HG02678 (cell line): ENCODE data around the gene RIMS3.
"Not testable (repeated sequence)": the region's sequence is repeated elsewhere in the genome, so short reads cannot be mapped to it uniquely, and the experiment has no call there.

Experiments used
- ATAC-seq: cut with Tn5 transposase; IDR thresholded peaks from one replicate; pipeline ENCODE4 v1.9.1; 2021; ENCODE audit warnings: mild to moderate bottlenecking, moderate library complexity; ENCODE audit not compliant: unreplicated experiment

The RIMS3 gene

DNA sequence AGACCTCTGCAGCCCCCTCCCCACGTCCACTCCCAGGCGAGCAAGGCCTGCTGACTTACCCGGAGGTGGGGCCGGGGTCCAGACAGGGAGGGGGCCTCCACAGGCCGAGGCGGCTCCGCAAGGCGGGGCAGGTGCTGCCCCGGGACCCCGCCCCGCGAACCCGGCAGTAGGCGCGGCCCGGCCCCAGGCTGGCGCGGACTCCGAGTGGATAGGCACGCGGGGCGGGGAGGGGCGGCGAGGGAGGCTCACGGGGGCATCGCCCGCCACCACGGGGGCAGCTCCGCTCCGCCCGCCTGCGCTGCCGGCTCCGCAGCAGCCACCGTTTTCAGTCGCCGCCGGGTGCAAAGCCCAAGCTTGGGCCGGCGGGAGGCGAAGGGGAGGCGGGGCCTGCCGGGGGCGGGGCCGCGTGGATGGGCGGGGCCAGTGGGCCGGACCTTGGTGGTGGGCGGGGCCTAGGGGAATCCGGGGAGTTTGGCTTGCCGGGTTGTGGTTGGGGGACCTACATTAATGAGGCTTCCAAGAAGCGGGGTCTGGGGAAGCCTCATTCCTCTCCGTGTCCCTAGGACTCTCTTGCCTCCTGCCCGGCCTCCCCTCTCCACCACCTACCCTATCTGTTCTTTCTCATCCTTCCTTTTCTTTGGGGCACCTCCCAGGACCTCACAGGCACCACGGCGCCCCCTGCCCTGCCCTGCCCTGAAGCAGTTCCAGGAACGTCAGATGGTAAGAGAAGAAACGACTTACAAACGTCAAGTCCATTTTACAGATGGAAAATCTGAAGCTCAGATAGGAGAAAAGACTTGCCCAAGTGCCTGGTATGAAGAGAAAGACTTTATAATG is at the start of gene RIMS3:
Gene RIMS3, minus strand, starts transcription at position 348 of the 837 bp plus-strand sequence. CDS start 23,757 bp downstream, outside the sequence.
- ATAC-seq: peak; percentile 63

DNA sequence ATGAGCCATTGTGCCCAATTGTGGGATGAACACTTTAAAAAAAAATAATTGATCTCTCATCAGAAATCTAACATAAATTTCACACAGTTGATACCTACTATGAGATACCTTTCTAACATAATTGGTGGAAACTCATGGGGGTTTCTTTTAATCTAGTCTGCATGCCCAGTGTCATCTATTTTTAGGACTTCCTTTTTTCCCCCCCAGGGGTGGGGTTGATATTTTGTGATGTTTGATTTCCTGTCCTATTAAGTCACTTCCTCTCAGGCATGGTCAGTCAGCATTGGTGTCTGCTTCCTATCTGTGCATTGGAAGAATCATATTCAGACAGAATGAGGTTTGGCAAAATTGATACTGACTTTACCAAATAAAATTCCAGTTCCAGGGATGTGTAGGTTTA is 47.5 kb upstream of the RIMS3 start:
- ATAC-seq: no peak

DNA sequence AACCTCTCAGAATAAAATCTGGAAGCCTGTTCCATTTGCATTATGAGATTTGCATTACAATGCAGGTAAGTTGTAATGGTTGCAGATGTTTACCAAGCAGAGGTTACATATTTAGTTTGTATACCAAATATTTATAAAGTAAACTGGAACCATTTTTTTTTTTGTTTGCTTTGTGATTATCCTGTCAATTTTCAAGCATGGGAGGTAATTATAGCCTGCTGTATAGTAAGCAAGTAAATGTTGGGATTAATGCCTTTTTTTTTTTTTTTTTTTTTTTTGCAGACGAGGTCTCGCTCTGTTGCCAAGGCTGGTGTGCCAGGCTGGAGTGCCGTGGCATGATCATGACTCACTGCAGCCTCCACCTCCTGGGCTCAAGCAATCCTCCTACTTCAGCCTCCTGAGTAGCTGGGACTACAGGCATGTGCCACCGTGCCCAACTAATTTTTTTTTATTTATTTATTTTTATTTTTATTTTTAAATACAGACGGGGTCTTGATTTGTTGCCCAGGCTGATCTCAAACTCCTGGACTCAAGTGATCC is 47.0 kb upstream of the RIMS3 start:
- no peak for ATAC-seq

DNA sequence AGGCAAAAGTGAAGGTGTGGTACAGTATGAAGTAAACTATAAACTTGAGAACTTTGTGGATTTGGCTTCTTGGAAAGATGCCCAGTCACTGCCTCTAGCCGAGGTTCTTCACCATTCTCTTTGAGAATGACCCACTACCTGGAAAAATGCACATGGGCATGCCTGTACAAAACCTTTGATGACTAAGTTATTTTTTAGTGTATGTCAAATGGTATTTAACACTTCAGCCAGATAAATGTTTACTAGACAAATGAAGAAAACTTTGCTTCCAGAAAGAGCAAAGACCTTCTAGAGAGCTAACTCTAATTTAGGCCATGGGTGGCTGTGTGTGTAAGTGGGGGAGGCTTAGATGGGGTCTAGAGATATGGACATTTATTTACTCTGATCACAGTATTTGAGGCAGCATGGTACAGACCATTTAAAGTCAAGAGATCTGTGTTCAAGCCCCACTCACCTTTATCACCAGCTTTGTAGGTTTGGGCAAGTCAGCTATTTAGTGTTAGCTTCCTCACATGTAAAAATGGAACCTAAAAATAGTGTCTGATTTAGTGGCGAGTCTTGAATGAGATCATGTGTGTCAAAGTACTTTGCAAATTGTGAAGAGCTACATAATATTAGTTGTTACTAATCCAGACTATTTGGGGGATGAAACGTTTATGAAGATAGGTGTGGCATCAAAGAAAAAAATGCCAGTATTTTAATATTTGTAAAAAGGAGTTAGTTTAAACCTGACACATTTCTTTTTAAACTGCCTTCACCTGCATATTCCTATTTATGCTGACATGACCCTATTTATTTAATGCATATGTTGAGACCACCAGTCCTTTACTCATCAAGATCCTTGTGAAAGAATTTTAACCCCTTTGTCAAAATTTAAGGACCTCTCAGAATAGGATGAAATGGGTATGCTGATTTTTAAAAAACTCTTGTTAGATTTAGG is 46.3 kb upstream of the RIMS3 start:
- no peak for ATAC-seq

DNA sequence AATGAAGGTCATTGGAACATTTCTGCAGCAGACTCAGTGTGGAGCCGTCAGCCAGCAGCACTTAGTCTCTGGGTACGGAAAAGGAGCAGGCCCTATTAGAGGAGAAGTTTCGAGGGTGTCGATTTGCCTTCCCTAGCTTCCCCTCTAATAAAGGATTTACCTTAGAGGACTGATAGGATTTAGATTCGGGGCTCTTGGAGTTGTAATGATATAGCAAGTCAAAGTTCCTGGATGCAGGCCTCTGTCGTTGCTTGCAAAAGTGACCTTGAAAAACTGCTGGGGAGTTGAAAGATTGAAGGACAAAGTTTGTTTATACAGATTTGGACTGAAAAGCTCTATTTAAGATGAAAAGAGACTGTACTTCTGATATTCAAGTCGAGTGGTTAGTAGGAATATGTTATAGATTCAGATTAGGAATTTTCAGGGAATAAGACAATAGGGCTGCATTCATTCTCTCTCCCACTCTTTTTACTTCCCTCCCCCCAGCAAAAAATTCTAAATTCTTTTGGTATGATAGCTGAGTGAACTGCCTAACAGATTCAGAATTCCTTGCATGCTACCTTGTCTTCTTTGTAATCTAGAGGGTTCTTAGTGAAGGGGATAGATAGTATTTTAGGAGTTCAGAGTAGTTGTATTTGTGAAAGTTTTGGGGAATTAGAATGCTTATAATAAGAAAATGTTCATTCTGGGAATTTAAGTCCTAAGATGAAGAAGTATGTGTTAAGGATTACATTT is 45.3 kb upstream of the RIMS3 start:
- ATAC-seq: no peak

DNA sequence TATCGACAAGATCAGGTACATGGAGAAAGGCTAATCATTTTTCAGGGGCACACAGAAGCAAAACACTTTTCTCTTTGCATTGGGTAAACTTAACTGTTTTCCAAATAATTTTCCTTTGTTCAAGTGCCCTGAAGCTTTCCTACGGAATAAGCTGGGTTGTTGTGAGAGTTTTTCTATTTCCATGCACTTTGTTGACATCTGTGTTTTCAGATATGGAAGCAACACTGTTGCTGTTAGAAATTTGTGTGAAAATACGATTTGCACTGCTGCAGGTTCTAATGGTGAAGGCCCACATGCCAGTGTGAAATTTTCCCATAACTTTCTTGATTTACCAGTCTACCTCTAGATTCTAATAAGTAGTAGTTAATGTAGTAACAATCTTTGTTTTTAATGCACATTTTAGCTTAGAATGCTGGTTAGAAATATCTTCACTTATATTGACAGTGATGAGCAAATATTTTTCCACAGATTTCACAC is 44.4 kb upstream of the RIMS3 start:
- no peak for ATAC-seq

DNA sequence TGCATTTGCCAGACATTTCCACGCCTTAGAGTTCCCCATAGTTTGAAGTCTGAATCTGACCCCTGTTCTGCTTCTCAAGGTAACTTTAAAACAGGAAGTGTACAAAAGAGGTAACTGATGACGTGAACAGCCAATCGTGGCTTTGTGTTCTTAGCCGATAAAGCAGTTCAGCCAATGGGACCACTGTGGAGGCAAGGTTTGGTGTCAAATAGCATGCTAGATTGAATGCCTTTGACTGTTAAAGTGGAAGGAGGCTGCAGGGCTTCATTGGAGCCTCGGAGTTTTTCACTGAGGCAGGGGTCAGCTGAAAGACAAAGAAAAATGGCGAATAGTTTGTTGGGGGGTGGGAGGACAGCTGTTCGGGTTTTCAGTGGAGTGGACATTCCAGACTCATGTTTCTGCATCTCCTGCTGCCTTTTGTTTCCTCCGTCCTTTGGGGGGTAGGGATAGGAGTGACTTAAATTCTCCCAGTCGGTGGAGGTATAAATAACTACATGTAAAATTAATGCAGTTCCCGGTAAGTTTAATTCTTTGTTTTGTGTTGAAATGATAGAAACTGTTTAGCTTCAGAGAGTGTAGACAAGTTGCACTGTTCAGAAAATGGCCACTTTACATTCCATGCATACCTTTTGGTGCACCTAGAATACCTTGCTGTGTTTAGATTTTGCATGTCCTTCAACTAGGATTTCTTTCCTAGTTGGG is 43.8 kb upstream of the RIMS3 start:
- peak; percentile 94 for ATAC-seq

DNA sequence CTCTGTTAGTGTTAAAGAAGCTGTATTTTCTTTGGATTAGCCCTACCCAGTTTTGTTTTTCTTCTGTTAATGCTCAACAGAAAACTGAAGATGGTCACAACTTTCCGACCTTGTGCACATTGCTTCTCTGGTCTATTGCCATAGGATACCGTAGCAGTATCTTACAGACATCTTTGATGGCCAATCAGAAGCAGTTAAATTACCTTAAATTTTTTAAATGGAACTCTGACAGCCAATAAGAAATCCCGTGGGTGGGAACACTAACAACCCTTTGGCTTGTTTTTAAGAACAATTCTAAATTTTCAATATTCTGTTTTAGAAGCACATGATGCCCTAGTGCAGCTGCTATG is 43.2 kb upstream of the RIMS3 start:
- peak; percentile 53 for ATAC-seq

DNA sequence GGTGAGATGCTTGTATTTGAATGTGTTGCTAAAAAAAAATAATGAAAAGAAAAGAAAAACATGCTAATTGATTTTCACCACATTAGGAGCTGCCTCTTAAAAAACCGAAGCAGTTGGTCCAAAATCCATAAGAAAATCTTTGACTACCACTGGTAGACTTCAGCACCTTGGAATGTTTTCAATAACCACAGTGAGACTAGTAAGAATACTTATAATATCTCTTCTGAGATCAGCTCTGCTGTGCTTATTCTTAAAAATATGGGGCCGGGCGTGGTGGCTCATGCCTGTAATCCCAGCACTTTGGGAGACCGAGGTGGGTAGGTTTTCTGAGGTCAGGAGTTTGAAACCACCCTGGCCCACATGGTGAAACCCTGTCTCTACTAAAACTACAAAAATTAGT is 41.1 kb upstream of the RIMS3 start:
- ATAC-seq: no peak

DNA sequence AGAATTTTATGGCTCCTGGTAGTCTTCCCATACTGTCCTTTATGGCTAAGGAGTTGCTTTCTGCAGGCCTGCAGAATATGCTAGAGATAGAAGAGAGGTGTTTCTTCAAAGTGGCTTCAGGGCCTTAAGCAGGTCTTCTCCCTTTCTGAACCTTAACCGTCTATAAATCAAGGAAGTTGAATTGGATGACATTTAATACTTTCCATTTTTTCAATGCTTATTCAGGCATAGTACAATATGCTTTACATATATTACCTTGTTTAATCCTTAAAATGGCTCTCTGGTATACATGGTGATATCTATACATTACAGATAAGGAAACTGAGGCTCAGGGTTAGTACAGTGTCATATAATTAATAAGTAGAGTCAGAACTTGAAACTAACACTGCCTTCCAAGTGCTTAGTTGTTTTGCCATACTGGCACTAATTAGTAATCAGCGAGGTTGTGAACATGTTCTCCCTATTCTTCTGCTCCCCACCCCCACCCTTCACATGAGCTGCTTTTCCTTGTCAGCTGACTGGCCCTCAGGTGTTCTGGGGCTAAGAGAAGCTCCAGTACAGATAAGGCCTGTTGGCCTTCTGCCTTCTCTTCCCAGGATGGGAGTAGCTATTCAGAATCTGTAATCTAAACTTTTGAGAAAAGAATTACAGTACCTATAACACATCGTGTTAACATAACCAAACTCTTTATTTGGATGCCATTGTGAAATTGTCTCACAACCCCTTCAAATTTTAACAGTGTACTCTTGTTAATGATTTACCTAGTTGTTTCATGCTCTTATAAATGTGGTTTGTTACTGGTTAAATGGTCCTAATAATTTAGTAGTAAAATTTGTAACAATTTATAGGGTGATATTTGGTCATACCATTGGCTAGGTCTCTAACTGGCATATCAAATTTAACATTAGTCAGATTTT is 39.6 kb upstream of the RIMS3 start:
- ATAC-seq: no peak

DNA sequence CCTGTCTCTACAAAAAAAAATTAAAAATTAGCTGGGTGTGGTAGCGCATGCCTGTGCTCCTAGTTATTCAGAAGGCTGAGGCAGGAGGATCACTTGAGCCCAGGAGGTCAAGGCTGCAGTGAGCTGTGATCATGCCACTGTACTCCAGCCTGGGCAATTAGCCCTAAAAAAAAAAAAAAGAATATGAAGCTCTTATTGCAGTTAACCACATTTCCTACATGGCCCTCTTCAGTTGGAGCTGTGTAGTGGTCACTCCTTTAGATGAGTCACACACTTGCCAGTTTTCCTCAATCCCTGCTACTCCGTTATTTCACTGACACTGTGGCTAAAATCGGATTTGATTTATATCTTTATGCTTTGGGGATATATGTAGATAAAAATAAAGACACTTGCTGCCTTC is 37.8 kb upstream of the RIMS3 start:
- ATAC-seq: no peak

DNA sequence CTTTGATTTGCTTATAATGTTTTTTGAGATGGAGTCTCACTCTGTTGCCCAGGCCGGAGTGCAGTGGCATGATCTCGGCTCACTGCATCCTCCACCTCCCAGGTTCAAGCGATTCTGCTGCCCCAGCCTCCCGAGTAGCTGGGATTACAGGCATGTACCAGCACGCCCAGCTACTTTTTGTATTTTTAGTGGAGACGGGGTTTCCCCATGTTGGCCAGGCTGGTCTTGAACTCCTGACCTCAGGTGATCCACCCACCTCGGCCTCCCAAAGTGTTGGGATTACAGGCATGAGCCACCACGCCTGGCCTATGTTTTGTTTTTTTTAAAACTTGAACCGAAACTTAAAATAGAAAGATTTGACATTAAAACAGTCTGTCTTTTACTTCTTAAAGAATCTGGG is 37.3 kb upstream of the RIMS3 start:
- not testable (repeated sequence) for ATAC-seq

DNA sequence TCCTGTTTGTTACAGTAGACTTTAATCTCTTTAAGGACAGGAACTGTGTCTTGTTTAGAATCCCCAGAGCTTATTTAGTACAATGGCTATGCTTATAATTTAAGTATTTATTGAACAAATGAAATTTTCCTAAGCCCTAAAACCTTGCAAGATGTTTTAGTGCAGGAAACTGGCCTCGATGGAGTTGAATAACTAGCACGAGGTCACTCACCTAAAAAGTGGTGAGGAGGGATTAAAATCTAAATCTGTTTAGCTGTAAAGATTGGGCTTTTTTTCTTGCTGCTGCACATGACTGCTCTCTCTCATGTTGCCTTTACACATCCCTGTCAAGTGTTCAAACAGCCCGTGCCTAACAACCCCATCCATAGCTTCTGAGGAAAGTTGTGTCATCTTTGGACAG is 36.2 kb upstream of the RIMS3 start:
- ATAC-seq: no peak

DNA sequence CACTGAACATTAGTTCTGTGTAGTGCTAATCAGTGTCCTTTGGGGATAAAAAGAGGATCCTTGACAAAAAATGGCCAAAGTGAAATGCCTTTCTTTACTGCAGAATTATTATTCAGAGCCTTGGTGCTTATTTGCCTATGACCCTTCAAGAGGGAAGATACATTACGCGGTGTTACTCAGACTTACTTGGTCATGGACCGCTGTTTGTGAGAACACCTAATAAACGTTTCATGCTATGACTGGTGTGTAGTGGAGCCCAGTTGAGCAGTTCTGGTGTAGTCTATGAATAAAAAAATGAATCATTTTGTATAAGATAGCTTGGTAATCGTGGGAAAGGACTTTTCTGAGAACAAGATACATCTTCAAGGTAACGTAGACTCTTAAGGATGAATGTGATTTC is 34.3 kb upstream of the RIMS3 start:
- peak; percentile 74 for ATAC-seq

DNA sequence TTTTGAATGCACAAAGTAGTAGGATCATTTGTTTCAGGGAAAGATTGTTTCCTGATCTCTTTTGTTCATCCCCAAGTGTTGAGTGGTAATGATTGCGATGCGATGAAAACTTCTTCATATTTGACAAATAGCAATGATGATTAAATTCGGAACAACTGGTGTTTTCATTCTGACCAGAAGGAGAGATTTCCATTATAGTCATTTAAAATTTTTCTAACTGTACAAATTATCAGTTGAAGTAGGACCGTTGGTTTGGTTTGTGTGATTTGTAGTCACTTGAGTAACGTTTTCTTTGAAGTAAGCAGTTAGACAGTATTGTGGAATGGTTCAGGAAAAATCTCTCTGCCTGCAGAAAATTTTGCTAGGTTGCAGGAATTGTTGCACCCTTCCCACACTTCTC is 32.0 kb upstream of the RIMS3 start:
- ATAC-seq: no peak

DNA sequence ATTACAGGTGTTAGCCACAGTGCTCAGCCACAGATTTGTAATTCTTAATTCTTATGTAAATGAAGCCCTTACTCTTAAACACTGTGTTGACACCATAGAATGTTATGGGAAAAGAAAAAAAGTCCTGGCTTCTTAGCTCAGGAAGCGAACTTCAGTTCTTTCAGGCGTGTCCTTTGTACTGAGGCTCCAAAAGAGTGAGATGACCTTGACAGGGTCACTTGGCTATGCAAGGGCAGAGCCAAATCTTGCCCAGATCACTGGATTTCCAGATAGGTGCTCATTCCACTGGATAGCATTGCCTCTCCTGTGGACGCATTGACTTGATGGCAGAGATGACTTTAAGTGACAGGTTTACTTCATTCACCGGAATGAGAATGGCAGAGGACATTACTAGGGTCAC is 30.8 kb upstream of the RIMS3 start:
- ATAC-seq: no peak

DNA sequence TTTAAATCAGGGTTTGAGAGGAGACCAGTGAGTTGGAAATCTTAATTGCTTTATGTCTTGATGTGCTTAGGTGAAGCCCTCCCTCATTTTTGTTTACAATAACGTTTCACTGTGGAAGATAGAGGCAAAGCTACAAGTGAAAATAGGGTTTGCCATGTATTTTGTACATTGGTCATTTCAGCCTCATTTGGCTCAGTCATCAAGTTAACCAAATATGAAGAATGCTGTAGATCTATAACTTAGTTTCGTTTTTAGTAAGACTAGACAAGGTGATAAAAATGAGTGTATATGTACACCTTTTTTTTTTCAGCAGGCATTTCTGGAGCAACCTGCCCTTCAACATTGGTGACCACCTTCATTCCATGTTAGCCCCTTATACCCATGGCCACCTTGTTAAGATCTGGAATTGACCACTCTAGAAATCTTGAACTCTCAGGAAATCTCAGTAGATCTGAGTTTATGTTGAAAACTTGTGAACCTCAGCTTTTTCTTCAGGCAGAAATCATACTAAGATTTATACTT is 28.9 kb upstream of the RIMS3 start:
- ATAC-seq: no peak

DNA sequence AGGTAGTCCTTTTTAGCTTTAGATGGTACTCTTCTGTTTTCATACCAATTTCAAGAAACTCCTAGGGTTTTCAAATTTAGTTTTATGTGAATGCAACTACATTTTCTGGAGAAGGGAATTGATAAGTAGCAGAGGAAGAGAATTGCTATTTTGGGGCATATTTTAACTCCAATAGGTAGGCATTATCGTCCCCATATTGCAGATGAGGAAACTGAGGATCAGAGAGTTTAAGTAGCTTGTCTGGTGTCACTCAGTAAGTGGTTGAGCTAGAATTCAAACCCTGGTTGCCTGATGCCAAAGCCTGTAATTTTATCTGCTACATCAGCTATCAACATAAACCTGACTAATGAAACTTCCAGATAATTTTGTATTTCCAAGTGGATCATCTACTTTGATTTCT is 27.9 kb upstream of the RIMS3 start:
- ATAC-seq: no peak

DNA sequence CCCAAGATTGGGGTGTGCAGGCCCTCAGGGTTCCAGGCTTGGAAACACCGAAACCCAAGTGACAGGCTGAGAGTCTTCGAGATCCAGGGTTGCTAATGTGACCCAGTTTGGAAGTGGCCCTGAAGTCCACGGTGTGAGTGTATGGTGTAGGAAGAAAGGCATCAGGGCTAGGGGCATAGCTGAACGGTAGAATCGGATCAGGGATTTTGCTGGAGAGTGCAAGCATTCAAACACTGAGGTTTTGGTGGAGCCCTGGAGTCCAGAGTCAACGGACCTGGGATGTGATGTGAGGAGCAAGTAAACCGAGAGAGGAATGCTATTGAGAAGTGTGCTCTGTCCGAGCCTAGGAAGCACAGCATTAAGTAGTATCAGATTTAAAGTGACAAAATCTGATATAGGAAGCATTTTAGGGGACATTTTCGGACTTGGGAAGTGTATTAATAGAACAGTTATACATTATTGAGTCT is 27.0 kb upstream of the RIMS3 start:
- no peak for ATAC-seq
